ENCODE data around the gene AFAP1L1.

- no peak for TF ChIP-seq EZH2 (IDR thresholded peaks at IDR 0.05)
- TF ChIP-seq POLR2AphosphoS5 (IDR thresholded peaks at IDR 0.05; ENCODE audit: borderline replicate concordance, low read depth, low read length), result no peak
- TF ChIP-seq FOXP2 (optimal IDR thresholded peaks at IDR 0.05; ENCODE audit: control extremely low read depth, extremely low read length, insufficient read depth), result no peak
Observed at GRCh38 chr5:149326611-149327010, 55.0 kb downstream of the AFAP1L1 start.
